Body of pancreas (tissue), 4 donors: ENCODE data around the gene JPT1.
"Not testable (repeated sequence)": the region's sequence is repeated elsewhere in the genome, so short reads cannot be mapped to it uniquely, and the experiment has no call there.

Source experiments
- CTCF ChIP-seq, 7 experiments: fragments of 450-650 bp in 4 of 7; fragments of 200-600 bp in 3 of 7; sonication (generic) in 3 of 7; IDR thresholded peaks; one replicate each; pipeline ENCODE4 v1.5.1; 2016 to 2019; ENCODE audit warnings: antibody characterized with exemption in 7 of 7
- POLR2A ChIP-seq, 3 donors: fragments of 450-650 bp; IDR thresholded peaks; one replicate each; pipeline ENCODE4 v1.6.1; 2016; ENCODE audit warnings: antibody characterized with exemption in 3 of 3, mild to moderate bottlenecking in 2 of 3

GRCh38 chr17:75158480-75158879, 4.2 kb upstream of the JPT1 start:
- not testable (repeated sequence) for TF ChIP-seq CTCF, POLR2A (IDR thresholded peaks at IDR 0.05)
